ENCODE results near the gene KCNIP2. TPM values are rescaled to one million over a fixed set of nuclear protein-coding genes. Genes with fewer than 3 reads are reported as not detected.

The KCNIP2 gene
- total RNA-seq, 1 experiment from 2014 or later: 8.5 TPM

DNA sequence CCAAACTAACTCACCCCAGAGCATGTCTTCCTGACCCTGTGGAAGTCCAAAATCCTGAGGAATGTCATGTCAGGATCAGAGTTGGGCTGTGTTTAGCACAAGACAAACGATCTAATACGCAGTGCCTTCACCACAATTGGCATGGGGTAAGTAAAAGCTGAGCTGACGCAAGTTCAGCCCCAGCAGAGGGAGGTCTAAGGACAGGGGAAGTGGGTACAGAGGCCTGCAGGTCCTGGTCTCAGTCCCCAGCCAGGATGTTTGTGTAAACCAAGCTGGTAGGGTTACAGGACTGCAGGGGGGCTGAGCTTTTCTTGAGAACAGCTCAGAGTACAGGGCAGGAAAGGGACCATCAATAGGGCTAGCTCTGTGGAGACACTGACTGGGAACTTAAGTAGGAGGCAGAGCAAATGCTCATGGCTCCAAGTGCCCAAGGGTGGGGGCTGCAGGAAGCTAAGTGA lies 5.3 kb upstream of the KCNIP2 start:
- Histone ChIP-seq H2AFZ (ENCODE audit: low read depth, low read length, poor library complexity, severe bottlenecking) (no peak overlapping the region), H3K4me3 (replicated peaks in 1 of 2; ENCODE audit: low read depth in 1 of 2, low read length in 2 of 2) (no peak overlapping the region), H3K36me3 (ENCODE audit: control insufficient read depth in 1 of 2, insufficient read depth in 2 of 2, low read length in 2 of 2) (no peaks in the 10 kb centered on the region; a peak in 1 of 4 replicates), H3K27ac (ENCODE audit: low read depth, low read length) (no peak overlapping the region), H3K9ac (ENCODE audit: low read length) (no peak overlapping the region), H3K27me3 (ENCODE audit: insufficient read depth, low read length) (no peaks in the 10 kb centered on the region), H3K4me1 (ENCODE audit: control insufficient read depth in 1 of 2, insufficient read depth in 2 of 2, low read length in 2 of 2) (peaks cover 0 to 7% of the 10 kb centered on the region in 2 experiments; a peak in 1 of 4 replicates), H4K20me1 (ENCODE audit: insufficient read depth) (no peaks in the 10 kb centered on the region), H3K9me3 (ENCODE audit: control insufficient read depth in 1 of 2, insufficient read depth in 1 of 2, low read depth in 1 of 2, low read length in 2 of 2) (no peaks in the 10 kb centered on the region), H3K9me2 (ENCODE audit: insufficient read depth) (no peaks in the 10 kb centered on the region), H3K4me2 (ENCODE audit: low read length) (no peak overlapping the region), H3K79me2 (ENCODE audit: insufficient read depth, low read length) (no peaks in the 10 kb centered on the region)
- CTCF ChIA-PET: interaction anchor here (1.0 to 6.3 kb wide), 3 partner anchors 8 to 161 kb away, joined by 4 to 41 read pairs (median 9); no protein-coding TSS in a partner anchor
- POLR2A ChIA-PET: no interaction called here
- no peak for ATAC-seq
- TF ChIP-seq ZNF274 (IDR thresholded peaks at IDR 0.05; ENCODE audit: low read depth, low read length) (no peak), TCF7L2 (IDR thresholded peaks at IDR 0.05; ENCODE audit: borderline replicate concordance, extremely low read depth, insufficient read depth, insufficient read length) (no peak), POLR2AphosphoS5 (IDR thresholded peaks at IDR 0.05; ENCODE audit: low read depth, low read length) (no peak), ELF1 (IDR thresholded peaks at IDR 0.05; ENCODE audit: borderline replicate concordance, low read depth) (no peak), SIN3A (IDR thresholded peaks at IDR 0.05; ENCODE audit: low read depth) (no peak), CBX3 (IDR thresholded peaks at IDR 0.05; ENCODE audit: low read depth) (no peak), EGR1 (IDR thresholded peaks at IDR 0.05; ENCODE audit: low read depth) (no peak), EZH2phosphoT487 (IDR thresholded peaks at IDR 0.05; ENCODE audit: borderline replicate concordance) (no peak), JUND (IDR thresholded peaks at IDR 0.05) (no peak), ZFX (IDR thresholded peaks at IDR 0.05) (no peak), CEBPB (IDR thresholded peaks at IDR 0.05; ENCODE audit: low read depth) (no peak), POLR2A (IDR thresholded peaks at IDR 0.05; ENCODE audit: borderline replicate concordance, extremely low read depth, insufficient read depth, insufficient read length) (no peak), SP1 (IDR thresholded peaks at IDR 0.05; ENCODE audit: low read depth) (no peak)
- TF ChIP-seq, protein P1, sequence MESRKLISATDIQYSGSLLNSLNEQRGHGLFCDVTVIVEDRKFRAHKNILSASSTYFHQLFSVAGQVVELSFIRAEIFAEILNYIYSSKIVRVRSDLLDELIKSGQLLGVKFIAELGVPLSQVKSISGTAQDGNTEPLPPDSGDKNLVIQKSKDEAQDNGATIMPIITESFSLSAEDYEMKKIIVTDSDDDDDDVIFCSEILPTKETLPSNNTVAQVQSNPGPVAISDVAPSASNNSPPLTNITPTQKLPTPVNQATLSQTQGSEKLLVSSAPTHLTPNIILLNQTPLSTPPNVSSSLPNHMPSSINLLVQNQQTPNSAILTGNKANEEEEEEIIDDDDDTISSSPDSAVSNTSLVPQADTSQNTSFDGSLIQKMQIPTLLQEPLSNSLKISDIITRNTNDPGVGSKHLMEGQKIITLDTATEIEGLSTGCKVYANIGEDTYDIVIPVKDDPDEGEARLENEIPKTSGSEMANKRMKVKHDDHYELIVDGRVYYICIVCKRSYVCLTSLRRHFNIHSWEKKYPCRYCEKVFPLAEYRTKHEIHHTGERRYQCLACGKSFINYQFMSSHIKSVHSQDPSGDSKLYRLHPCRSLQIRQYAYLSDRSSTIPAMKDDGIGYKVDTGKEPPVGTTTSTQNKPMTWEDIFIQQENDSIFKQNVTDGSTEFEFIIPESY (IDR thresholded peaks at IDR 0.05; ENCODE audit: extremely low read depth, insufficient replicate concordance, low read length): no peak
- TF ChIP-seq, protein P2, sequence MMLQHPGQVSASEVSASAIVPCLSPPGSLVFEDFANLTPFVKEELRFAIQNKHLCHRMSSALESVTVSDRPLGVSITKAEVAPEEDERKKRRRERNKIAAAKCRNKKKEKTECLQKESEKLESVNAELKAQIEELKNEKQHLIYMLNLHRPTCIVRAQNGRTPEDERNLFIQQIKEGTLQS (IDR thresholded peaks at IDR 0.05): no peak
- TF ChIP-seq, protein P3, sequence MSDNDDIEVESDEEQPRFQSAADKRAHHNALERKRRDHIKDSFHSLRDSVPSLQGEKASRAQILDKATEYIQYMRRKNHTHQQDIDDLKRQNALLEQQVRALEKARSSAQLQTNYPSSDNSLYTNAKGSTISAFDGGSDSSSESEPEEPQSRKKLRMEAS (IDR thresholded peaks at IDR 0.05): no peak
- no peak for DNase-seq (ENCODE audit: low read depth, low spot score)
- RAD21 ChIA-PET (ENCODE audit: low non-redundant PET in 1 of 2, low total read pairs in 2 of 2, uncharacterized antibody in 2 of 2, unreplicated experiment in 2 of 2): no interaction called here
- intact Hi-C loops (cut with micrococcal nuclease): no loop called here
- no TSS peak for BruUV-seq (replicated peaks)

All from HCT116 (cell line).